IPS DF 6.9 (cell line): ENCODE results near the gene PIK3R4.

Experiments
- DNase-seq: peaks from one replicate; pipeline ENCODE4 v3.0.0-alpha.2; 2013; ENCODE audit warnings: low read depth, low spot score
- H3K27ac ChIP-seq: one replicate; pipeline ENCODE4 v1.5.1; 2013; ENCODE audit warnings: low read length, control low read depth
- H3K27me3 ChIP-seq: 2 replicates; pipeline ENCODE4 v1.6.1; 2013; ENCODE audit warnings: mild to moderate bottlenecking, low read length; ENCODE audit not compliant: control insufficient read depth, insufficient read depth
- H3K36me3 ChIP-seq: 2 replicates; pipeline ENCODE4 v1.6.1; 2013; ENCODE audit warnings: low read length; ENCODE audit not compliant: control insufficient read depth, insufficient read depth
- H3K4me1 ChIP-seq: 2 replicates; pipeline ENCODE4 v1.6.1; 2013; ENCODE audit warnings: low read length; ENCODE audit not compliant: control insufficient read depth, insufficient read depth
- H3K4me3 ChIP-seq: 2 replicates; pipeline ENCODE4 v1.5.1; 2013; ENCODE audit warnings: mild to moderate bottlenecking, low read length
- H3K9me3 ChIP-seq: 2 replicates; pipeline ENCODE4 v1.6.1; 2013; ENCODE audit warnings: low read length, inconsistent platforms; ENCODE audit not compliant: control insufficient read depth, insufficient read depth
- WGBS: extraction: QIAGEN DNeasy Blood & Tissue Kit; methylation state at CpG from one replicate; pipeline ENCODE4 v1.1.7; 2013; ENCODE audit warnings: mixed read lengths, missing lambda C conversion rate; ENCODE audit not compliant: insufficient read length, insufficient coverage; 5-methylcytosine and 5-hydroxymethylcytosine counted together

The PIK3R4 gene

GRCh38 chr3:130692455-130692854 is 54.2 kb downstream of the PIK3R4 start:
- H3K9me3 ChIP-seq, result no peaks in the 10 kb centered on the region
- no peak overlapping the region for H3K4me3 ChIP-seq
- no peaks in the 10 kb centered on the region for H3K36me3 ChIP-seq
- DNase-seq, result no peak
- no peaks in the 10 kb centered on the region for H3K27me3 ChIP-seq
- no CpG with 5 or more reads among the region's 1 CpG for WGBS
- H3K4me1 ChIP-seq, result no peaks in the 10 kb centered on the region
- H3K27ac ChIP-seq, result no peak overlapping the region

DNA sequence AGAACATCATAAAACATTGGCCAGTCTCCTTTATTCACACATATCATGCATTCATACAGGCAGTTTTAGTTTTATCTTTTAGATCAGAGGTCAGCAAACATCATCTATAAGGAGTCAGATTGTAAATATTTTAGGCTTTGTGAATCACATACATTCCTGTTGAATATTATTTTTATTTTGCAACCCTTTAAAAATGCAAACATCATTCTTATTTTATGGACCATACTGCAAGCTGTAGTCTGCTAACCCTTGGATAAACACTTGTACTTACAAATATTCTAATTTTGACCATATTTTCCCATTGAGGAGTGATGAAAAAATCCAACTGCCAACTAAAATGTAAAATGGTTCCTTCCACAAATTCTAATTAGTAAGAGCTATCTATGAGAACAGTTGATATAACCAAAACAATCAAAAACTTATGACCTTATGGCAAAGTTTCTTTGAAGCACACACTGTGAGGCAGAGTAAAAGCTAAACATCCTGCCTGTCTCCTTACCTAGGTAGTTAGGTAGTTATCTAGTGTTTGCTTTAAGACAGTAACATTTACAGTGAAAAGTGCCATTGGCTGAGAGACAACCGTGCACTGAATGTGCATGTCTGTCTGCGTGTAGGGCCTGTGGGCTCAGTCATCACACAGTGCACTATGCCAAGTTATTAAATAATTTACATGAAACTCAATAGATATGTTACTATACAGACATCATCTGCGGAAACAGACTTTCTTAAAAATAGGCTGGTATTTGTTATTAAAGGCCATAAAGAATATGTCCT is 57.7 kb downstream of the PIK3R4 start:
- no CpG with 5 or more reads among the region's 3 CpGs for WGBS
- Histone ChIP-seq H3K27me3 (no peaks in the 10 kb centered on the region), H3K4me3 (no peak overlapping the region), H3K36me3 (no peaks in the 10 kb centered on the region), H3K4me1 (no peaks in the 10 kb centered on the region), H3K27ac (no peak overlapping the region), H3K9me3 (no peaks in the 10 kb centered on the region)
- DNase-seq, result no peak

DNA sequence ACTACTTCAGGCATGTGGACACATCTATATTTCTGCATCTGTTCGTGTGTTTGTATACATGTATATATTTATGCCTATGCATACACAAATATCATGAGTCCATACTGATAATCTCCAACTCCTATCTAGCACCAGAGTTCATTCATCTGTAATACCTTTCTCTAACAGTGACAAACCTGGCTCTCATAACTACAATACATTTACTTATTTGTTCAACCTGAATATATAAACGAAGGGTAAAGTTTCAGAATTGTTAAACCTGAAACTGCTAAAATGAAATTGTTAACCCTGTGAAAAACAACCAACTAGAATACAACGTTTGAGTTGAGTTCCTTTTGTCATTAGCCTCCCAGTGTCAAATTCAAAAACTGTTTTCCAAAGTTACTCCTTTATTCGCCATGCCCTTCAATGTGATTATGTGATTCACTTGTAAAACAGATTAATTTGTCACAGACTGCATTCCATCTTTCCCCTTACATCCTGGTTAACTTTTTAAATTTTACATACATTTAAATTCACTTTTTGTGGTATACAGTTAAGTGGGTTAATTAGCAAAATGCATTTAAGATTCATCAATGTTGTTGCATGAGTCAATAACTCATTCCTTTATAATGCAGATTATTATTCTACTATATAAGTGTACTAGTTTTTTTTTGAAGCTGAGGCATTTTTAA is 58.5 kb downstream of the PIK3R4 start:
- DNase-seq, result no peak
- no CpG with 5 or more reads among the region's 4 CpGs for WGBS

DNA sequence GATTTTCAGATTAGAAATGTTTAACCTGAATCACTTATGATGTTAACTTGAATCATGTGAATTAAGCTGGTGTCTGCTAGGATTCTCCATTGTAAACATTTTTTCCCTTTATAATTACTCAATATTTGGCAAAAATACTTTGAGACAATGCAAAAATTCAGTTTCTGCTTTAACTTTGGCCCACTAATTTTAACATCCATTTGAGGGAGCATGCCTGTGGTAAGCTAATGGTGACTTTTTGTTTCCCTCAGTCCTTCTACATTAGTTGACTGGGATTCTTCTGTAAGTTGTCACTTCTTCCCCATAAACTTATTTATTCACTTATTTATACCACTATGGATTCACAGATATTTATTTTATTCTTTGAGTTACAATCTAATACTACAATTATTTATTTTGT is 59.3 kb downstream of the PIK3R4 start:
- Histone ChIP-seq H3K36me3 (no peaks in the 10 kb centered on the region; the same call in 1 of the 2 replicates), H3K4me3 (no peak overlapping the region), H3K9me3 (no peaks in the 10 kb centered on the region), H3K4me1 (no peaks in the 10 kb centered on the region), H3K27ac (no peak overlapping the region), H3K27me3 (no peaks in the 10 kb centered on the region)
- DNase-seq, result no peak

More for the DNA sequence above, 58.5 kb downstream of the PIK3R4 start:
- Histone ChIP-seq H3K4me1 (no peaks in the 10 kb centered on the region), H3K36me3 (no peaks in the 10 kb centered on the region; the same call in 1 of the 2 replicates), H3K27me3 (no peaks in the 10 kb centered on the region), H3K27ac (no peak overlapping the region), H3K9me3 (no peaks in the 10 kb centered on the region), H3K4me3 (no peak overlapping the region)

- H3K4me1 ChIP-seq, result no peaks in the 10 kb centered on the region
- H3K27me3 ChIP-seq, result no peaks in the 10 kb centered on the region
- H3K4me3 ChIP-seq, result no peak overlapping the region
- H3K36me3 ChIP-seq, result no peaks in the 10 kb centered on the region; the same call in 1 of the 2 replicates
- H3K27ac ChIP-seq, result no peak overlapping the region
- no CpG with 5 or more reads among the region's 1 CpG for WGBS
- no peaks in the 10 kb centered on the region for H3K9me3 ChIP-seq
- DNase-seq, result no peak
Measured at GRCh38 chr3:130686833-130687232, 59.8 kb downstream of the PIK3R4 start.

GRCh38 chr3:130682131-130682530 is 64.5 kb downstream of the PIK3R4 start:
- no peaks in the 10 kb centered on the region for H3K27me3 ChIP-seq
- no peak for DNase-seq
- no CpG with 5 or more reads among the region's 2 CpGs for WGBS

GRCh38 chr3:130679218-130679617 is 67.4 kb downstream of the PIK3R4 start:
- no peak for DNase-seq
- Histone ChIP-seq H3K4me1 (no peaks in the 10 kb centered on the region), H3K36me3 (peaks cover 2% of the 10 kb centered on the region; the same call in 1 of the 2 replicates), H3K27me3 (no peaks in the 10 kb centered on the region), H3K9me3 (no peaks in the 10 kb centered on the region), H3K4me3 (no peak overlapping the region), H3K27ac (no peak overlapping the region)
- WGBS, result no CpG with 5 or more reads among the region's 7 CpGs

More at GRCh38 chr3:130682131-130682530, 64.5 kb downstream of the PIK3R4 start:
- peaks cover 2% of the 10 kb centered on the region; the same call in 1 of the 2 replicates for H3K36me3 ChIP-seq
- no peak overlapping the region for H3K27ac ChIP-seq
- H3K9me3 ChIP-seq, result no peaks in the 10 kb centered on the region
- H3K4me3 ChIP-seq, result no peak overlapping the region
- no peaks in the 10 kb centered on the region for H3K4me1 ChIP-seq

DNA sequence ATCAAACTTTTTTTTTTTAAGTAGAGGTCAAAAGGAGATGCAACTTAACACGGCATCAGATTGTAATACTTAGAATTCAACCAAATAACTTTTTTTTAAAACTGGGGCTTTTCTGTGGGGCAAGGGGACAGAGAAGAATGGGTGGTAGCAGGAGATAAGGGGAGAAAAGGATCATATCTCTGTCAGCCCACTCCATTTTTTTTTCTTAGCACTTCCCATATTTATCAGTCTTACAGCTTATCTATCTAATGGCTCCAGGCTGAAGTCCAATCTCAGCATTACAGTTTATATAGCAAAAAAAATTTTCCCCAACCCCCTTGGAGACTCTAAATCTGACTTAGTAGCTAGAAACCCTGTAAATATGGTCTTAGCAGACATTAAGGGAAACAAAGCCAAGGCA is 69.3 kb downstream of the PIK3R4 start:
- no CpG with 5 or more reads among the region's 1 CpG for WGBS
- DNase-seq, result no peak
- Histone ChIP-seq H3K36me3 (peaks cover 2% of the 10 kb centered on the region; the same call in 1 of the 2 replicates), H3K27ac (no peak overlapping the region), H3K4me1 (no peaks in the 10 kb centered on the region), H3K4me3 (no peak overlapping the region), H3K9me3 (no peaks in the 10 kb centered on the region), H3K27me3 (no peaks in the 10 kb centered on the region)

- no peaks in the 10 kb centered on the region for H3K27me3 ChIP-seq
- H3K4me3 ChIP-seq, result no peak overlapping the region
- H3K9me3 ChIP-seq, result no peaks in the 10 kb centered on the region
- H3K4me1 ChIP-seq, result no peaks in the 10 kb centered on the region
- H3K36me3 ChIP-seq, result peaks cover 6% of the 10 kb centered on the region; the same call in 1 of the 2 replicates
- H3K27ac ChIP-seq, result no peak overlapping the region
- no CpG with 5 or more reads among the region's 2 CpGs for WGBS
- DNase-seq, result no peak
Measured at GRCh38 chr3:130671545-130672312, 74.9 kb downstream of the PIK3R4 start.

- Histone ChIP-seq H3K27ac (no peak overlapping the region), H3K36me3 (peaks cover 6% of the 10 kb centered on the region; the same call in 1 of the 2 replicates), H3K4me1 (no peaks in the 10 kb centered on the region), H3K9me3 (no peaks in the 10 kb centered on the region), H3K4me3 (no peak overlapping the region), H3K27me3 (no peaks in the 10 kb centered on the region)
- WGBS, result no CpG with 5 or more reads among the region's 2 CpGs
- no peak for DNase-seq
Measured at GRCh38 chr3:130669740-130670139, 76.9 kb downstream of the PIK3R4 start.
